NCI-H1092 treated with DMSO at 0.1 percent for 48 hours (cell line): ENCODE results near the gene EHBP1.

Source experiments
- DNase-seq: peaks from one replicate; lab custom pipeline; 2025; lab: John Stamatoyannopoulos, UW

Gene EHBP1

DNA sequence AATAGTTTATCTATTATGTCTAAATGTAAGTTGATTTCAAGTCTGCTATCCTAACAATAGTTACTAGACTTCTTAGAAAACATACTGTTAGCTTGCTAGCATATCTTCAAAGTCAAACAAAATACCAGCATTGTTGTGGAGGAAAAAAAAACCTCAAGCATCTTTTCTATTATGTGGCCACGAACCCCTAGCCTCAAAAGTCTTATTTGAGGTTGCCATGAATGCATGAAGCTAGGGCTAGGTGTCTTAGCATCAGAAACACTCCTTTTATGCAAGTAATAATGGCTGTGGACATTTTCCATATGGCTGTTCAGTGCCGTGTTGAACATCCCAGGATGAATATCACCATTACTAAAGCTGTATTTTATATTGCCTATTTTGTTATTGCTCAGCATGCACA lies 258.5 kb downstream of the EHBP1 start:
- DNase-seq, result no peak

DNA sequence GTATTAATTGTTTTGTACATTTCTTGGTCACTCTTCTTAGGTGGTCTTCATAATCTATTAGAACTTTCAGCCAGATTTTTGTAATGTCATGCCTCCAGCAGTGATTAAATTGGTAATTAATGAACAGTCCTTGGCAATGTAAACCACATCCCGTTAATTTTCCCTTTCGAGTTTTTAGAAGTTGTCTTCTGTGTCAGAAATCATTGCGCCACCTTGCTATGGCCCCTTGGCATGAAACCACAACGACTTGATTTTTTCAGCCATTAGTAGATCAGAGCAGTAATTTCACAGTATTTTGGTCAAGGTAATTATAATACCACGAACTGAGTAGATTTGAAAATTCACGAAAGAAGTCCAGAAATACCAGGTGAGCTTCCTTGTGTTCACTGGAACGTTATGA lies 259.2 kb downstream of the EHBP1 start:
- no peak for DNase-seq

DNA sequence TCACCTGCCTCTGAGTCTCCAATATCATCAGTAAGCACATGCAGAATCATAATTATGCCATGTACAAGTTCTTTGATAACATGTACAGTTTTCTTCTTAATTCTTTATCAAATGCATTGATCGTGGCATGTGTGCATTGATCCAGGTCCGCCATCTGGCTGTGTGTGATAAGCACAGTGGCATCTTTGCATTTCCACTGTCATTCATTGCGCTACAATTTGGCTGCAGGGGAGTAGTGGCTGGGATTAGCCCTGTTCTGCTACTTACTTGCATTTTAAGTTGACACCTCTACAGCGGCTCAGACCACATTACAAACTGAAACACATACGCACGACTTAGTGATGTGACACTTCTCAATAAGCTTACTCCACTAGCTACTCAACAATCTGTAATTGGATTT lies 261.5 kb downstream of the EHBP1 start:
- no peak for DNase-seq

- DNase-seq, result no peak
Measured at GRCh38 chr2:62968168-62968567, 262.7 kb downstream of the EHBP1 start.

DNA sequence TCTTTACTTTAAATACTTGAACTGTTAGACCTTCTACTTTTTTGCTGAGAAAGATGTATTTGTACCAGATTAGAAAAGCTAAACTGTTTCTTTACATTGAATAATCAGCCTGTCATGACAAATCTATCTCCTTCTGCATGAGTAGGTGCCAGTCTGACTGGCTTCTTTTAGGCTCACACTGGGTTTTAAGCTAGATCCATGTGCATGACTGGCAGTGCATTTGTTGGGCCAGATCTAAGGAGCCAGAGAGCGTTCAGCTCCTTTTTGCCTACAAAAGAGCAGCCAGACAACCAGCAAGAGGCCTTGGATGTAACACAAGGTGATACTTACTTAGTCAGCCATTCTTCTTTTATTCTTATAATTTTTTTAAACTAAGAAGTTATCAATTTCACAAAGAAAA lies 263.2 kb downstream of the EHBP1 start:
- no peak for DNase-seq

DNA sequence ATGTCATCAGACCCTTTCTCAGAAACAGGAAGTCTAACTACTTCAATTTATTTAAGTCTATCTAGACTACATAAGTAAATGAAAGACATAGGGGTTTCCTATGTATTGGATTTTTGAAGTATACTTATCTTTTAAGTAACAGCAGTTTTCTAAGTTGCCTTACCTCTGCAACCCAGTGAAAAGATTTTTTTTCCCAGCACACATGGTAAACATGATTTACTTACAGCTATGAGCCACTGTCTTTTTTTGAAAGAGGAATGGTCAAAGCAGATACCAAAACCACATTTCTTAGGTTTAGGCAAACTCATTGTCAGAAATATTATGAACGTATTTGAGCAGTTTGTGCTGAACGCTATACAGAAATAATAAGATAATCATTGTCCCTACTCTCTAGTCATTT lies 266.4 kb downstream of the EHBP1 start:
- DNase-seq, result no peak

GRCh38 chr2:62972601-62973000 lies 267.1 kb downstream of the EHBP1 start:
- DNase-seq, result no peak

- DNase-seq, result no peak
Measured at GRCh38 chr2:62974999-62975398, 269.5 kb downstream of the EHBP1 start.

GRCh38 chr2:62991605-62992004 lies 286.1 kb downstream of the EHBP1 start:
- no peak for DNase-seq

DNA sequence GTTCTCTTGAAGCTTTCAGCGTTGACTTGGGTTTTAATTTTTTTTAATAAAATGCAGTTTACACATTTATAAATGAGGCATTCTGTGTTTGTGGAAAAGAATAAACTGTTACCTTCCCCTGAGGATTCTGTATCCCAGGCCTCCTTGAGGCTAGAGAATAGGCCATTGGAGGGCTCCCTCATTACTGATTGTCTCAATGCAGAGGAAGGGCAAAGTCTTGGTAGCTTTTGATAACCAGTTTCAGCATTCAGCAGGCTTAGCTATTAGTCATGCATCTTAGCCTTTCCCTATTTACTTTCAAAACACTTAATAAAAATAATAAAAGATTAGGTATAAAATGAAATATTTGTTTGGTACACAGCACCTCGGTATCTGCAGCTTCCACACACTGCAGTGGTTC lies 287.0 kb downstream of the EHBP1 start:
- DNase-seq, result no peak

DNA sequence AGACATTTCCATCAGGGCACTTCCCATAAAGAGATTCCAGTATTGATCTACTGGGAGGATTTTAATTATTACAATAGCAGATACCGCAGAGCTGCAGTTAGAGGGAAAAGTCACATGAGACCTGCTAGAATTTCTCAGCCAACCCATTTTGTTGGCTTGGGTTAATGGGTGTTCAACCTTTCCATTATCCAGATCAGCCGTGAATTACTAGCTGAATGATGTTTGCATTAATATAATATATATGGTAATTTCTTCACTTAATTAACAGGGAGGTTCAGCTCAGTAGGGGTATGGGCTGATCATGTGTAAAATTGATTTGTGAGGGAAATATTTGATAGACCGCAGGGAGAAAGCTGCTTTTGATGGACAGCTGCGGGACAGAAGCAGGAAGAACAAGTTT lies 288.7 kb downstream of the EHBP1 start:
- no peak for DNase-seq

DNA sequence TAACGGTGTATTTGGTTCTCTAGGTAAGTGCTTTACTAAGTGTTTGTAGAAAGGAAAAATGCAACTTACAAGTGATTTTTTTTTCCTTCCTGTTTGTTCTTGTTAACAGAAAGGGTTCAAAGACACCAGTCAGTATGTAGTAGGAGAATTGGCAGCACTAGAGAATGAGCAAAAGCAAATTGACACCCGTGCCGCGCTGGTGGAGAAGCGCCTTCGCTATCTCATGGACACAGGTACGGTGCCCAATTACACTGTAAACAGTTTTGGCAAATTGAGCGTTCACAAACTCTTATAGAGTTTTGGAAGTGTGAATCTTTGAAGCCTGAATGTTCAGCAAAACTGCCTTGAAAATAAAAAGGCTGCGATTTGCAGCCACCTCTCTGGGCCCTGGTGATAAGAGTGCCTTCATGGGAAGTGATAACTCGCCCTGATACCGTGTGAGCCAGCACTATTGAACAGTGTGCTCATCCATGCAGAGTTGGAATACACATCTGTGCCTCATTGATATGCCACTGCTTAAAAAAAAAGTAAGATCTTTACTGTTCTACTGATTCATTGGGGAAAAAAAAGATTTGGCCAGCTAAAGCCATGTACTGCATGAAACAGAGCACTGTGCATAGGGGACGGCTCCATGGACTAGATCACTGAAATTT lies 291.1 kb downstream of the EHBP1 start:
- DNase-seq, result no peak

- DNase-seq, result no peak
Measured at GRCh38 chr2:62998949-62999348, 293.4 kb downstream of the EHBP1 start.

GRCh38 chr2:62999905-63000304 lies 294.4 kb downstream of the EHBP1 start:
- no peak for DNase-seq

DNA sequence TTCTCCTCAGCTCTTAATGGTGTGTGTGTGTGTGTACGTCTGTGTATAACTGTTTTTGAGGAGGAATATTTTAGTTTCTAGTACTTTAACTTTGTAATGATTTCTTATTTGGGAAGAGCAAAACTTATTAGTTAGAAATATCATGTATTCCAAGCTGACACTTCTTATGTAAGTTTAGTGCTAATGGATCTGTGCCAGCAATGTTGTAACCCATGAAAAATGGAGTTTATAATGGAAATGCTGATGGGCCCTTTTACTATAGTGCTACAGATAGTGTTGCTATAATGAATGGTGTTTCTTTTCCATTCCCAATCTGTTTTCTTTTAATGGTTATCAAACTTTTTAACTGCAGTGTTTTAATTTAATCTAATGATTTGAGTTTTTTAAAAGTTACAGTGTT lies 295.3 kb downstream of the EHBP1 start:
- no peak for DNase-seq

- DNase-seq, result no peak
Measured at GRCh38 chr2:63001576-63001975, 296.1 kb downstream of the EHBP1 start.

- DNase-seq, result no peak
Measured at GRCh38 chr2:63003351-63003750, 297.8 kb downstream of the EHBP1 start.

- DNase-seq, result no peak
Measured at GRCh38 chr2:63007813-63008458, 302.4 kb downstream of the EHBP1 start.

DNA sequence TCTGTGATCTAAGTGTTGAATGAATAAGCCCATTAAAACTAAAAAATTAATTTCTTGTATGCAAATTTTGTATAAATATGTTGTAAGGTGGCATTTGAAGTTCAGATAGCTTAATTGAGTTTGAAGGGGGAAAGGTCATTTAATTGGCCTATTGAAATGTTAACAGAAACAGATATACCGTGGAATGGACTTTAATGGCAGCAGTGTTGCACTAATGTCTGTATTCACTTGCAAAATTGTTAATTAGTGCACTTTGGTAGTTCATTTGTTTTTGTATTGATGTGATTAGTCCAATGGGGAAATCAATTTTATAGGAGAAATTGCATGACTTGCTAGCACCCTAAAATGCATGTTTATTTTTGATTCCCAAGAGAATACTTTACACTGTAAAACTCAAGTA lies 303.3 kb downstream of the EHBP1 start:
- DNase-seq, result no peak

GRCh38 chr2:63009490-63009889 lies 304.0 kb downstream of the EHBP1 start:
- no peak for DNase-seq

DNA sequence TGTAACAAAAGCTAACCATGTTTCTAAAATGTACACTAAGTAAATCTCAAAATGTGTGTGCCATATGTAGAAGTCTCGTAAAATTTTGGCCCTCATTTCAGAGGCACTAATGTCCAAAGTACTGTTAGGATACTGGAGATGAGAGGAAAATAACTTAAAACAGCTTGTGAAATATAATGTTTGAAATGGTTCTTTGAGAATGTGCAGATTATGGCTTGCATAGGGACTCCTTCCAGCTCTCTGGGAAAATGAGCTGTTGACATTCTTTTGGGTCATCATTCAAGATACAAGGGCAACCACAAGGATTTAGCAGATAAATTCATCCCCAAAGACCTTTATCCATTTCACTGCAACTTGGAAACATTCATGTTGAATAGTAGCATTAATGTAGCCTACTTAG lies 307.0 kb downstream of the EHBP1 start:
- no peak for DNase-seq

GRCh38 chr2:63013438-63013837 lies 307.9 kb downstream of the EHBP1 start:
- no peak for DNase-seq

DNA sequence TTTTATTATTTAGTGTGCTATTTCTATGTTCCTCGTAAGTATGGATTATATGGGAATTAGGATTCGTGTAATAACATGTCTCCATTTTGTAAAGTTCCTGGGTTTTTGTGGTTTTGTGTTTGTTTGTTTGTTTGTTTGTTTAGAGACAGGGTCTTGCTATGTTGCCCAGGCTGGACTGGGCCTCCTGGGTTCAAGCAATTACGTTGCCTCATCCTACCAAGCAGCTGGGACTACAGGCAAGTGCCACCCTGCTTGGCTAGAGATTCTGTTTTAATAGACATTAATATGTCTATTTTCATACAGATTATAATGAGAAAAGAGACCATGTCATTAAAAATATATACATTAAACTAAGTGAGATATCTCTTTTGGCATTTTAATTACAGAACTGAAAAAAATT lies 309.9 kb downstream of the EHBP1 start:
- no peak for DNase-seq

DNA sequence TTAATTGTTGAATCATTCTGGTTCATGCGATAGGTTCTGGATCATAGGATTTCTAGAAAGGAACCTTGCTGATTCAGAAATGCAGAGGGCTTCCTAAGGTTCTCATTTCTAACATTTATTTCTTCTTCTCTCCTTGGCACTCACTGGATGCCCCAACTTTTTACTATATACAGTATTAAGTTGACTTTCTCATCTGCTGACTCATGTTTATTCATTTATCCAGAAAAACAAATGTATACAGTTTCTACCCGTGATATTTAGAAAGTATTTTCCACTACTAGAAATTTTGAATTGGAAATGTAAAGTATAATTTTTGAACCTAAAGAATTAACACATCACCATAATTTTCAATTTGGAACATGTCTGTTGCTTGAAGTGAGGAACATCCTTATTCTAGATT lies 312.9 kb downstream of the EHBP1 start:
- DNase-seq, result no peak
